ENCODE data around the gene SPATA20. TPM values are rescaled to one million over a fixed set of nuclear protein-coding genes. Genes with fewer than 3 reads are reported as not detected.
A peak's percentile ranks its signal among the peaks of the same experiment; 100 is the strongest.

SPATA20 gene
- total RNA-seq, 2 donors from 2014 or later: 65.6 to 75.2 TPM

DNA sequence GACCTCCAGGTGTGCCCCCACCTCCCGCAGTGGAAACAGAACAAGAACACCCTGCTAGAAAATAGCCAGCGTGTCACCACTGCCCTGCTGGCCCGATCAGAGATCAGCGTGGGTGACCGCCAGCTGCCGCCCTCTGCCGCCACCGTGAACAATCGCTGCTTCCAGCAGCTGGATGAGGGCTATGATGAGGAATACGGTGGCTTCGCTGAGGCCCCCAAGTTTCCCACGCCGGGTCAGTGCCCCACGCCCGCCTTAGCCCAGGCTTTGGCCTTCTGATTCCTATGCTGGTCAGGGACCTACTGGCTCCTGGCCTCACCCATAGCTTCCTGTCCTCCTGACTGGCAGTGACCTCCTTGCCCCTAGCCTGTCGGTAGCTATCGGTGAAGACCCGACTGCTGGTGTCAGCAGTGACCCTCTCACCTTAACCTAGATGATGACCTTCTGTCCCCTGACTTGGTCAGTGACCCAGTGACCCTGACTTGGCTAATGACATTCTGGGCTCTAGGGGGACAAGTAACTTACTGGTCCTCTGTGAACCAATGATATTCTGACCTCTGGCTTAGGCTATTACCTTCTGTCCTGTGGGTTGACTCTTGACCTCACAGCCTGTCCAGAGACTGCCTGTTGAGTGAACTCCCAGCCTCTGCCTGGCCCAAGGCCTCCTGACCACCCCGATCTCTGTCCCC is 2.4 kb downstream of the SPATA20 start:
- peaks cover 30% of the 10 kb centered on the region for H3K4me1 ChIP-seq
- no peaks in the 10 kb centered on the region for H3K9me3 ChIP-seq
- no peak overlapping the region for H3K4me3 ChIP-seq
- ATAC-seq (no peak), DNase-seq (no peak)
- intact Hi-C loops (cut with DNase I): no loop called here
- TF ChIP-seq POLR2A (IDR thresholded peaks at IDR 0.05): no peak
- TF ChIP-seq, protein P1, sequence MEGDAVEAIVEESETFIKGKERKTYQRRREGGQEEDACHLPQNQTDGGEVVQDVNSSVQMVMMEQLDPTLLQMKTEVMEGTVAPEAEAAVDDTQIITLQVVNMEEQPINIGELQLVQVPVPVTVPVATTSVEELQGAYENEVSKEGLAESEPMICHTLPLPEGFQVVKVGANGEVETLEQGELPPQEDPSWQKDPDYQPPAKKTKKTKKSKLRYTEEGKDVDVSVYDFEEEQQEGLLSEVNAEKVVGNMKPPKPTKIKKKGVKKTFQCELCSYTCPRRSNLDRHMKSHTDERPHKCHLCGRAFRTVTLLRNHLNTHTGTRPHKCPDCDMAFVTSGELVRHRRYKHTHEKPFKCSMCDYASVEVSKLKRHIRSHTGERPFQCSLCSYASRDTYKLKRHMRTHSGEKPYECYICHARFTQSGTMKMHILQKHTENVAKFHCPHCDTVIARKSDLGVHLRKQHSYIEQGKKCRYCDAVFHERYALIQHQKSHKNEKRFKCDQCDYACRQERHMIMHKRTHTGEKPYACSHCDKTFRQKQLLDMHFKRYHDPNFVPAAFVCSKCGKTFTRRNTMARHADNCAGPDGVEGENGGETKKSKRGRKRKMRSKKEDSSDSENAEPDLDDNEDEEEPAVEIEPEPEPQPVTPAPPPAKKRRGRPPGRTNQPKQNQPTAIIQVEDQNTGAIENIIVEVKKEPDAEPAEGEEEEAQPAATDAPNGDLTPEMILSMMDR (IDR thresholded peaks at IDR 0.05): no peak
- H3K27me3 ChIP-seq: no peaks in the 10 kb centered on the region
- 86 to 89% methylated on average over 14 to 19 of the region's 19 CpGs for WGBS, 2 donors
- H3K36me3 ChIP-seq (replicated peaks in 1 of 2; ENCODE audit: insufficient read depth in 1 of 2, low read depth in 2 of 2): peaks cover 0 to 2% of the 10 kb centered on the region in 2 donors
- no peak overlapping the region for H3K27ac ChIP-seq

DNA sequence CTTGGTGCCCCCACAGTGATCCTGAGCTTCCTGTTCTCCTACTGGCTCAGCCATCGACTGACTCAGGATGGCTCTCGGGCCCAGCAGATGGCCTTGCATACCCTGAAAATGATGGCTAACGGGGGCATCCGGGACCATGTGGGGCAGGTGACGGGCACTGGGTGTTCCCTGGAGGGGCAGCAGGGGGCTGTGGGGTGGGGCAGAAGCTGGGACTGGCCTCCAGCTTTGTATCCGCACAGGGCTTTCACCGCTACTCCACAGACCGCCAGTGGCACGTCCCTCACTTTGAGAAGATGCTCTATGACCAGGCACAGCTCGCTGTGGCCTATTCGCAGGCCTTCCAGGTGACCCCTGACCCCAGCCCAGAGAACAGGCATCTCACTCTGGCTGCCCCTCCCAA is 3.0 kb downstream of the SPATA20 start:
- H3K27me3 ChIP-seq: no peaks in the 10 kb centered on the region
- intact Hi-C loops (cut with DNase I): loop anchor here (5.0 to 10.0 kb wide), 3 partner anchors 72 to 295 kb away; no protein-coding TSS in a partner anchor
- WGBS, 2 donors: 83 to 89% methylated on average over 6 to 11 of the region's 11 CpGs
- no peak overlapping the region for H3K27ac ChIP-seq
- H3K4me3 ChIP-seq: no peak overlapping the region
- DNase-seq: no peak
- no peak for TF ChIP-seq POLR2A (IDR thresholded peaks at IDR 0.05)
- TF ChIP-seq, protein P1 (IDR thresholded peaks at IDR 0.05): no peak
- H3K4me1 ChIP-seq: peaks cover 30% of the 10 kb centered on the region
- H3K36me3 ChIP-seq (replicated peaks in 1 of 2; ENCODE audit: insufficient read depth in 1 of 2, low read depth in 2 of 2): peaks cover 0 to 2% of the 10 kb centered on the region in 2 donors
- ATAC-seq: no peak
- no peaks in the 10 kb centered on the region for H3K9me3 ChIP-seq

DNA sequence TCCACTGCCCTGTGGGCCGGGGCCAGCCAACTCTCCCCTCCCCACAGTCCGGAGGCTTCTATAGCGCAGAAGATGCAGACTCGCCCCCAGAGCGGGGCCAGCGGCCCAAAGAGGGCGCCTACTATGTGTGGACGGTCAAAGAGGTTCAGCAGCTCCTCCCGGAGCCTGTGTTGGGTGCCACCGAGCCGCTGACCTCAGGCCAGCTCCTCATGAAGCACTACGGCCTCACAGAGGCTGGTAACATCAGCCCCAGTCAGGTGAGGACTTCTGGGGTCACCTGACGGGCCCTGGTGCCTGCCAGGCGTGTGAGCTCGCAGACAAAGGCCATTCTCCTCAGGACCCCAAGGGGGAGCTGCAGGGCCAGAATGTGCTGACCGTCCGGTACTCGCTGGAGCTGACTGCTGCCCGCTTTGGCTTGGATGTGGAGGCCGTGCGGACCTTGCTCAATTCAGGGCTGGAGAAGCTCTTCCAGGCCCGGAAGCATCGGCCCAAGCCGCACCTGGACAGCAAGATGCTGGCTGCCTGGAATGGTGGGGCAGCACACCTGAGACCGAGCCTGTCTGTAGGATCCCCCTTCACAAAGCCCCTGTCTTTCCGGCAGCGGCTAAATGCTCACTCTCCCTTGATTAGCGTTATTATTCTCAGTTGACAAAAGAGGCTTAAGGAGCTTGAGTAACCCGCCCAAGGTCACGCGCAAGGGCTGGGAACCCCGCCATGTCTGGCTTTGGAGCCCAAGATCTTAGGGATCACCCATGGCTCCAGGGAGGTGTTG is 3.9 kb downstream of the SPATA20 start:
- no peak overlapping the region for H3K4me3 ChIP-seq
- TF ChIP-seq POLR2A (IDR thresholded peaks at IDR 0.05): peak in 1 of 3 donors; percentile 10
- TF ChIP-seq, protein P1 (IDR thresholded peaks at IDR 0.05): peak; percentile 47 to 86 (median 70)
- no peaks in the 10 kb centered on the region for H3K9me3 ChIP-seq
- no peaks in the 10 kb centered on the region for H3K27me3 ChIP-seq
- intact Hi-C loops (cut with DNase I): loop anchor here (5.0 to 10.0 kb wide), 3 partner anchors 71 to 294 kb away; no protein-coding TSS in a partner anchor
- ATAC-seq (peak; percentile 57), DNase-seq (peak; percentile 74 to 87 (median 84))
- H3K36me3 ChIP-seq (replicated peaks in 1 of 2; ENCODE audit: insufficient read depth in 1 of 2, low read depth in 2 of 2): peaks cover 0 to 2% of the 10 kb centered on the region in 2 donors
- H3K4me1 ChIP-seq: peaks cover 30% of the 10 kb centered on the region
- WGBS, 2 donors: 38 to 66% methylated on average over 8 to 29 of the region's 32 CpGs
- H3K27ac ChIP-seq: no peak overlapping the region

GRCh38 chr17:50551433-50551815 is 4.5 kb downstream of the SPATA20 start:
- Histone ChIP-seq H3K4me3 (no peak overlapping the region), H3K27me3 (no peaks in the 10 kb centered on the region), H3K9me3 (no peaks in the 10 kb centered on the region), H3K4me1 (peaks cover 27% of the 10 kb centered on the region), H3K27ac (no peak overlapping the region), H3K36me3 (replicated peaks in 1 of 2; ENCODE audit: insufficient read depth in 1 of 2, low read depth in 2 of 2) (peaks cover 0 to 2% of the 10 kb centered on the region in 2 donors)
- ATAC-seq (no peak), DNase-seq (no peak)
- intact Hi-C loops (cut with DNase I): loop anchor here (5.0 to 10.0 kb wide), 3 partner anchors 71 to 293 kb away; no protein-coding TSS in a partner anchor
- no peak for TF ChIP-seq POLR2A (IDR thresholded peaks at IDR 0.05)
- TF ChIP-seq, protein P1 (IDR thresholded peaks at IDR 0.05): no peak
- 84 to 90% methylated on average over 2 to 8 of the region's 8 CpGs for WGBS, 2 donors
